Fibroblast of the conjunctiva (primary cell): ENCODE results near the gene NRGN.

Experiments
- DNase-seq: peaks from one replicate; pipeline ENCODE4 v3.0.0-alpha.2; 2010; ENCODE audit warnings: low read depth

NRGN gene

GRCh38 chr11:124740277-124740882, 638 bp downstream of the NRGN start:
- no peak for DNase-seq

GRCh38 chr11:124742555-124742954, 2.8 kb downstream of the NRGN start:
- DNase-seq = no peak

- no peak for DNase-seq
Observed at GRCh38 chr11:124743050-124743449, 3.3 kb downstream of the NRGN start.

GRCh38 chr11:124745270-124745834, 5.6 kb downstream of the NRGN start:
- no peak for DNase-seq

- DNase-seq = no peak
Observed at GRCh38 chr11:124745835-124746620, 6.3 kb downstream of the NRGN start.

GRCh38 chr11:124746621-124747243, 7.0 kb downstream of the NRGN start:
- peak; percentile 30 for DNase-seq

- DNase-seq = no peak
Observed at GRCh38 chr11:124747406-124748099, 7.8 kb downstream of the NRGN start.

GRCh38 chr11:124748100-124748418, 8.3 kb downstream of the NRGN start:
- no peak for DNase-seq

- DNase-seq = no peak
Observed at GRCh38 chr11:124748481-124749343, 9.0 kb downstream of the NRGN start.

GRCh38 chr11:124749912-124750311, 10.2 kb downstream of the NRGN start:
- no peak for DNase-seq

GRCh38 chr11:124751391-124751740, 11.6 kb downstream of the NRGN start:
- DNase-seq = no peak

GRCh38 chr11:124751741-124752470, 12.2 kb downstream of the NRGN start, which contains the start of gene VSIG2:
Gene VSIG2, minus strand, starts transcription at chr11:124752255. Its CDS starts 118 bp downstream, at chr11:124752137.
- no peak for DNase-seq

- no peak for DNase-seq
Observed at GRCh38 chr11:124752471-124753102, 12.8 kb downstream of the NRGN start.

- DNase-seq = no peak
Observed at GRCh38 chr11:124753205-124753604, 13.5 kb downstream of the NRGN start.

- no peak for DNase-seq
Observed at GRCh38 chr11:124753624-124754023, 13.9 kb downstream of the NRGN start.

- no peak for DNase-seq
Observed at GRCh38 chr11:124754309-124754708, 14.6 kb downstream of the NRGN start.

- no peak for DNase-seq
Observed at GRCh38 chr11:124754710-124755109, 15.0 kb downstream of the NRGN start.

GRCh38 chr11:124756033-124756752, 16.5 kb downstream of the NRGN start:
- DNase-seq = no peak

GRCh38 chr11:124756753-124757227, 17.0 kb downstream of the NRGN start:
- DNase-seq = no peak
